ENCODE measurements around the gene EIF4E3.

GRCh38 chr3:71671216-71671845 lies 53.9 kb downstream of the EIF4E3 start:
- TF ChIP-seq, protein P1, sequence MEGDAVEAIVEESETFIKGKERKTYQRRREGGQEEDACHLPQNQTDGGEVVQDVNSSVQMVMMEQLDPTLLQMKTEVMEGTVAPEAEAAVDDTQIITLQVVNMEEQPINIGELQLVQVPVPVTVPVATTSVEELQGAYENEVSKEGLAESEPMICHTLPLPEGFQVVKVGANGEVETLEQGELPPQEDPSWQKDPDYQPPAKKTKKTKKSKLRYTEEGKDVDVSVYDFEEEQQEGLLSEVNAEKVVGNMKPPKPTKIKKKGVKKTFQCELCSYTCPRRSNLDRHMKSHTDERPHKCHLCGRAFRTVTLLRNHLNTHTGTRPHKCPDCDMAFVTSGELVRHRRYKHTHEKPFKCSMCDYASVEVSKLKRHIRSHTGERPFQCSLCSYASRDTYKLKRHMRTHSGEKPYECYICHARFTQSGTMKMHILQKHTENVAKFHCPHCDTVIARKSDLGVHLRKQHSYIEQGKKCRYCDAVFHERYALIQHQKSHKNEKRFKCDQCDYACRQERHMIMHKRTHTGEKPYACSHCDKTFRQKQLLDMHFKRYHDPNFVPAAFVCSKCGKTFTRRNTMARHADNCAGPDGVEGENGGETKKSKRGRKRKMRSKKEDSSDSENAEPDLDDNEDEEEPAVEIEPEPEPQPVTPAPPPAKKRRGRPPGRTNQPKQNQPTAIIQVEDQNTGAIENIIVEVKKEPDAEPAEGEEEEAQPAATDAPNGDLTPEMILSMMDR (IDR thresholded peaks at IDR 0.05): no peak
- TF ChIP-seq POLR2A (IDR thresholded peaks at IDR 0.05): no peak

All from lower leg skin (tissue), 3 donors.